Endothelial cell (in vitro differentiated cells): ENCODE measurements around the gene APBB2. TPM values are rescaled to one million over a fixed set of nuclear protein-coding genes. Genes with fewer than 3 reads are reported as not detected.

Experiments
- DNase-seq: peaks from one replicate; pipeline ENCODE4 v3.0.0; 2021; ENCODE audit warnings: low spot score
- H3K27ac Mint-ChIP-seq: one replicate; pipeline ENCODE4 v1.8.0; 2021; ENCODE audit warnings: mixed read lengths, inconsistent platforms; ENCODE audit not compliant: unreplicated experiment
- H3K27me3 Mint-ChIP-seq: one replicate; pipeline ENCODE4 v1.8.0; 2021; ENCODE audit warnings: mild to moderate bottlenecking, moderate library complexity, mixed read lengths, inconsistent platforms; ENCODE audit not compliant: unreplicated experiment
- H3K36me3 Mint-ChIP-seq: one replicate; pipeline ENCODE4 v1.8.0; 2021; ENCODE audit warnings: mild to moderate bottlenecking, low read depth, mixed read lengths, inconsistent platforms; ENCODE audit not compliant: unreplicated experiment
- H3K4me1 Mint-ChIP-seq: one replicate; pipeline ENCODE4 v1.8.0; 2021; ENCODE audit warnings: mild to moderate bottlenecking, mixed read lengths, inconsistent platforms; ENCODE audit not compliant: unreplicated experiment
- H3K4me3 Mint-ChIP-seq: one replicate; pipeline ENCODE4 v1.8.0; 2021; ENCODE audit warnings: mild to moderate bottlenecking, mixed read lengths, inconsistent platforms; ENCODE audit not compliant: unreplicated experiment
- H3K9me3 Mint-ChIP-seq: one replicate; pipeline ENCODE4 v1.8.0; 2021; ENCODE audit warnings: mixed read lengths, inconsistent platforms; ENCODE audit not compliant: unreplicated experiment
- total RNA-seq: library from RNA; stranded (reverse); fragmentation: NEBNext Ultra II Directional; extraction: Animal tissue kit (Norgen Biotek cat#: 25700); gene quantifications from one replicate; pipeline ENCODE4 v1.2.1, GENCODE V29; 2021; ENCODE audit not compliant: unreplicated experiment
- TF ChIP-seq, protein P1 (sequence below): fragments of 200-600 bp; sonication (generic); IDR thresholded peaks from one replicate; pipeline ENCODE4 v1.5.0; 2021; ENCODE audit warnings: antibody characterized with exemption; ENCODE audit not compliant: unreplicated experiment

Gene APBB2
- total RNA-seq, 1 donor from 2014 or later: 103 TPM

DNA sequence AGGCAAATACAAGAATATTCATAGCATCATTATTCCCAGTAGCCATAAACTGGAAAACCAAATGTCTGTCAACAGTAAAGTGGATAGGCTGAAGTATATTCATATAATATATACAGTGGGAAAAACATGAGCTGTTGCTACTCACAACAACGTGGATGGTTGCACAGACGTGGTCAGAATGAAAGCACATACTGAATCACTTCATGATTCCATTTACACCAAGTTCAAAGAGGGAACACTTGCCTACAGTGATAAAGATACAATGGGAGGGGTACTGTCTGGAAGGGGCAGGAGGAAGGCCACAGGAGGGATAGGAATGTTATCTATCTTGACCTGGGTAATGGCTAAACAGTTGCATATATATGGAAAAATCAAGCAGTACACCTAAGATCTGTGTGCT lies 25.3 kb downstream of the APBB2 start:
- Mint-ChIP-seq H3K4me3 (no peak overlapping the region), H3K9me3 (no peaks in the 10 kb centered on the region), H3K4me1 (peaks cover 25% of the 10 kb centered on the region), H3K27me3 (no peaks in the 10 kb centered on the region), H3K27ac (no peak overlapping the region), H3K36me3 (peaks cover 10% of the 10 kb centered on the region)
- DNase-seq: no peak
- TF ChIP-seq, protein P1, sequence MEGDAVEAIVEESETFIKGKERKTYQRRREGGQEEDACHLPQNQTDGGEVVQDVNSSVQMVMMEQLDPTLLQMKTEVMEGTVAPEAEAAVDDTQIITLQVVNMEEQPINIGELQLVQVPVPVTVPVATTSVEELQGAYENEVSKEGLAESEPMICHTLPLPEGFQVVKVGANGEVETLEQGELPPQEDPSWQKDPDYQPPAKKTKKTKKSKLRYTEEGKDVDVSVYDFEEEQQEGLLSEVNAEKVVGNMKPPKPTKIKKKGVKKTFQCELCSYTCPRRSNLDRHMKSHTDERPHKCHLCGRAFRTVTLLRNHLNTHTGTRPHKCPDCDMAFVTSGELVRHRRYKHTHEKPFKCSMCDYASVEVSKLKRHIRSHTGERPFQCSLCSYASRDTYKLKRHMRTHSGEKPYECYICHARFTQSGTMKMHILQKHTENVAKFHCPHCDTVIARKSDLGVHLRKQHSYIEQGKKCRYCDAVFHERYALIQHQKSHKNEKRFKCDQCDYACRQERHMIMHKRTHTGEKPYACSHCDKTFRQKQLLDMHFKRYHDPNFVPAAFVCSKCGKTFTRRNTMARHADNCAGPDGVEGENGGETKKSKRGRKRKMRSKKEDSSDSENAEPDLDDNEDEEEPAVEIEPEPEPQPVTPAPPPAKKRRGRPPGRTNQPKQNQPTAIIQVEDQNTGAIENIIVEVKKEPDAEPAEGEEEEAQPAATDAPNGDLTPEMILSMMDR: no peak

DNA sequence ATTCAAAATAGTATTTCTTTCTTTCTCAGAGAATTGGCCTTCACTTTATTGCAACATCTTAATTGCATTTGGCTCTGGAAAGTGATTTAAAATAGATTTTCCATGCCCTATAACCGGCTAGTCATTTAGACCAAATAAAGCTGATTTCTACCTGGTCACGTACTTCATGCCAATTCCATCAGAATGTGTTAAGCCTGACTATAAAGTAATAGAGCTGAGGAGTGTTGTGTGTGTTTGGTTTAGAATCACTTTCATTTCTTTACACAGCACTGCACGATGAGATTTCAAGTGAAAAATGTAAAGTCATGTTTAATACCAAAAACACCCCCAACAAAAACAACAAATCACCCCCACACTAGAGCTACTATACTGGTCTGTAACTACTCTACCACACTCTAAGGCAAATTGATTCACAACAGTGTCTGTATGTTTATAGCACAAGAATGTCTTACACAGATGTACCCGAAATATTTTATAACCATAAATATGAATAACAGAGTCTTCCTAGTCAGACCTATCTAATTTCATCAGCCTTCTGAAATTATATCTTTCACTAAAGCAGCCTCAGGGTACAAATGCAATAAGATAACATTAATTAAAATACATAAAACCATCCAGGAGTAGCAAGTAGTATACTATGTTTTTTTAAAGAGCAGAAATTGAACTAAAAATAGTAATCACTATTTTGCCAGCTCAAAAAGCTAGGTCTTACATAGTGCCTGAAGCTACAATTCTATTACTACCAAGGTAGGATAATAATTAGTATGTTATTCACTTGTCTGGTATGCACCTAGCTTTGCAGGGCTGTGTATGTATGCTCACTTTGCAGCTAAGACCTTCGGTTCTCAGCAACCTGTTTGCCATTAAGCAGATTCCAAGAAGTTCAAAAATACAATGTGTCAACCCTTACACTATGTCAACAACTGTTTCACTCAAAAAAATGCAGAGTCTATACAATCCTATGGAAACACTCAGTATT lies 28.4 kb downstream of the APBB2 start:
- Mint-ChIP-seq H3K36me3 (peaks cover 15% of the 10 kb centered on the region), H3K9me3 (no peaks in the 10 kb centered on the region), H3K4me1 (peaks cover 24% of the 10 kb centered on the region), H3K27me3 (no peaks in the 10 kb centered on the region), H3K4me3 (no peak overlapping the region), H3K27ac (no peak overlapping the region)
- DNase-seq: no peak
- TF ChIP-seq, protein P1: no peak

DNA sequence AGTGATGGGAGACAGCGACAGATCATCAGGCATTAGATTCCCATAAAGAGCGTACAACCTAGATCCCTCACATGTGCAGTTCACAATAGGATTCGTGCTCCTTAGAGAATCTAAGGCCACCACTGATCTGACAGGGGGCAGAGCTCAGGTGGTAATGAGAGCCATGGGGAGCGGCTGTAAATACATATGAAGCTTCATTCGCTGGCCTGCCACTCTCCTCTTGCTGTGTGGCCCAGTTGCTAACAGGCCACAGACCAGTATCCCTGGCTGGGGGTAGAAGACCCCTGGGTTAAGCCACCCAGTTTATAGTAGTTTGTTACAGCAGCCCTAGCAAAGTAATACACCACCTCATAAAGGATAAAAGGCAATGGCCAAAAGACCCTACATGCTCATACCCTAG lies 30.3 kb downstream of the APBB2 start:
- Mint-ChIP-seq H3K36me3 (peaks cover 16% of the 10 kb centered on the region), H3K4me3 (no peak overlapping the region), H3K9me3 (no peaks in the 10 kb centered on the region), H3K4me1 (peaks cover 21% of the 10 kb centered on the region), H3K27ac (no peak overlapping the region), H3K27me3 (no peaks in the 10 kb centered on the region)
- TF ChIP-seq, protein P1: no peak
- DNase-seq: no peak

DNA sequence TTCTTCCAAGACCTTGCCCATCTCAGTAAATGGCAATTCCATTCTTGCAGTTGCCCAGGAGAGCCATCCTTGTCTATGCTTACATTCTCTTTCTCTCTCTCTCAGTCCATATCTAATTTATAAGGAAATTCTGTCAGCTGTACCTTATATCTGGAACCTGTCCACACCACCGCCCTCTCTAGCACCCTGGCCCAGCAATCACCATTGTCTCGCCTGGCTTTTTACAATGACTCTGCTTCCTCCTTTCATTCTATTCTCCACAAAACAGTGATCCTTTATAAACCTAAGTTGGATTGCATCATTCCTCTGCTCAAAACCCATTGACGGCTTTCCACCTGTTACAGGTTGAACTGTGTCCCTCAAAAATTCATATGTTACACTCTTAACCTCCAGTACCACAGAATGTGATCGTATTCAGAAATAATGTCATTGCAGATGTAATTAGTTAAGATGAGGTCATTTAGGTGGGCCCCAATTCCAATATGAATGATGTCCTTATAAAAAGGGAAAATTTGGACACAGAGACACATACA lies 31.3 kb downstream of the APBB2 start:
- H3K9me3 Mint-ChIP-seq: no peaks in the 10 kb centered on the region
- no peaks in the 10 kb centered on the region for H3K27me3 Mint-ChIP-seq
- TF ChIP-seq, protein P1: no peak
- H3K36me3 Mint-ChIP-seq: peaks cover 20% of the 10 kb centered on the region
- no peak for DNase-seq
- peaks cover 25% of the 10 kb centered on the region for H3K4me1 Mint-ChIP-seq
- H3K4me3 Mint-ChIP-seq: peak overlapping the region; percentile 1
- H3K27ac Mint-ChIP-seq: no peak overlapping the region

DNA sequence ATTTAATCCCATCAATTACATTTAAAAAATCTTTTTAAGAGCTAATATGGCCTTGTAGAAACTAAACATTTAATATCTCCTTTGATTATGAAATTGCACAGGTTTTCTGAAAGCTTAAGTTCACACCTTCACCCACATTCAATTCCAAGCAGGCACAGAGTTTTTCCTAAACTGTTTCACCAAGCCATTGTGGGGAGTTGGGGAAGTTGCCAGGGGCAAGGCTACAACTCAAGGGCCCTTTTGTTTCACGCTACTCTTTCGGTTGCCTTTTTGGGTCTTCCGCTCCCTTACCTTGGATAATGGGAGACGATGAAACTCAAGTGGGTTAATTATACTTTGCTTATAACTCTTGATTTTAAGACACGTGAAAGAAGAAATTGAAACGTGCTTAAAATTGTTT lies 33.3 kb downstream of the APBB2 start:
- TF ChIP-seq, protein P1: no peak
- no peaks in the 10 kb centered on the region for H3K9me3 Mint-ChIP-seq
- DNase-seq: no peak
- H3K27me3 Mint-ChIP-seq: no peaks in the 10 kb centered on the region
- H3K27ac Mint-ChIP-seq: no peak overlapping the region
- peaks cover 20% of the 10 kb centered on the region for H3K36me3 Mint-ChIP-seq
- H3K4me3 Mint-ChIP-seq: no peak overlapping the region
- peaks cover 30% of the 10 kb centered on the region for H3K4me1 Mint-ChIP-seq
